Fibroblast of mammary gland (primary cell): ENCODE data around the gene GRIK4.
A peak's percentile ranks its signal among the peaks of the same experiment; 100 is the strongest.

Experiments
- DNase-seq: peaks from one replicate; pipeline ENCODE4 v3.0.0-alpha.2; 2010; ENCODE audit warnings: low read depth
- H3K4me3 ChIP-seq: 2 replicates; pipeline ENCODE4 v1.5.1; 2011; ENCODE audit warnings: low read depth, mild to moderate bottlenecking, low read length, moderate library complexity; ENCODE audit not compliant: control insufficient read depth
- TF ChIP-seq, protein P1 (sequence below): conservative IDR thresholded peaks from 2 replicates; pipeline ENCODE4 v1.5.1; 2011; ENCODE audit warnings: low read depth, low read length, inconsistent platforms; ENCODE audit not compliant: control insufficient read depth, insufficient read depth

Gene GRIK4

DNA sequence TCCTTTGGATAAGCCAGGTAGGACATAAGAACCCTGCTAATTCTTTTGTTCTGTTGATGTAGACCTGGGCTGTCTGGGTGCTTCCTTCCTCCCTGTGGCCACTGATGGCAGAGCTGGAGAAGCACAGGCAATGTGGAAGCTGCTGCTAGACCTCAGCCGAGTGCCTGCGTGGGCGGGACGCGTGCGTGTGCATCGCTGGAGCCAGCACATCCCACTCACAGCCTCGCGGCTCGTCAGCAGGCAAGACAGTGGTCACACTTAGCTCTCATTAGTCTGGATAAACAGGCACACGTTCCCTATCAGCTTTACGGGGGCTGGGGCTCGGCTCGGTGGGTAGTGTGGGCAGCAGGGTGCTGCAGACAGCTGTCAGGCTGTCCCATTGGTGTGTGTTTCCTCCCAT is 155.7 kb downstream of the GRIK4 start:
- DNase-seq = peak; percentile 34
- H3K4me3 ChIP-seq = no peak overlapping the region
- TF ChIP-seq, protein P1, sequence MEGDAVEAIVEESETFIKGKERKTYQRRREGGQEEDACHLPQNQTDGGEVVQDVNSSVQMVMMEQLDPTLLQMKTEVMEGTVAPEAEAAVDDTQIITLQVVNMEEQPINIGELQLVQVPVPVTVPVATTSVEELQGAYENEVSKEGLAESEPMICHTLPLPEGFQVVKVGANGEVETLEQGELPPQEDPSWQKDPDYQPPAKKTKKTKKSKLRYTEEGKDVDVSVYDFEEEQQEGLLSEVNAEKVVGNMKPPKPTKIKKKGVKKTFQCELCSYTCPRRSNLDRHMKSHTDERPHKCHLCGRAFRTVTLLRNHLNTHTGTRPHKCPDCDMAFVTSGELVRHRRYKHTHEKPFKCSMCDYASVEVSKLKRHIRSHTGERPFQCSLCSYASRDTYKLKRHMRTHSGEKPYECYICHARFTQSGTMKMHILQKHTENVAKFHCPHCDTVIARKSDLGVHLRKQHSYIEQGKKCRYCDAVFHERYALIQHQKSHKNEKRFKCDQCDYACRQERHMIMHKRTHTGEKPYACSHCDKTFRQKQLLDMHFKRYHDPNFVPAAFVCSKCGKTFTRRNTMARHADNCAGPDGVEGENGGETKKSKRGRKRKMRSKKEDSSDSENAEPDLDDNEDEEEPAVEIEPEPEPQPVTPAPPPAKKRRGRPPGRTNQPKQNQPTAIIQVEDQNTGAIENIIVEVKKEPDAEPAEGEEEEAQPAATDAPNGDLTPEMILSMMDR = no peak

DNA sequence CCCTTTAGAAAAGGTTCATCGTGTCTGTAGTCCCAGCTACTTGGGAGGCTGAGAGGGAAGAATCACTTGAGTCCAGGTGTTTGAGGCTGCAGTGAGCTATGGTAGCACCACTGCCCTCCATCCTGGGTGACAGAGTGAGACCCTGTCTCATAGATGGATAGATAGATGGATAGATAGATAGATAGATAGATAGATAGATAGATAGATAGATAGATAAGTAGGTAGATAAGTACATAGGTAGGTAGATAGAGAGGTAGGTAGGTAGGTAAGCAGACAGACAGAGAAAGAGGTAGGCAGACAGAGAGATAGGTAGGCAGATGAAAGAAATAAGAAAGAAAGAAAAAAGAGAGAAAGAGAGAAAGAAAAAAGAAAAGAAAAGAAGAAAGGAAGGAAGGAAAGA is 156.4 kb downstream of the GRIK4 start:
- DNase-seq = no peak
- TF ChIP-seq, protein P1 = no peak
- H3K4me3 ChIP-seq = no peak overlapping the region

DNA sequence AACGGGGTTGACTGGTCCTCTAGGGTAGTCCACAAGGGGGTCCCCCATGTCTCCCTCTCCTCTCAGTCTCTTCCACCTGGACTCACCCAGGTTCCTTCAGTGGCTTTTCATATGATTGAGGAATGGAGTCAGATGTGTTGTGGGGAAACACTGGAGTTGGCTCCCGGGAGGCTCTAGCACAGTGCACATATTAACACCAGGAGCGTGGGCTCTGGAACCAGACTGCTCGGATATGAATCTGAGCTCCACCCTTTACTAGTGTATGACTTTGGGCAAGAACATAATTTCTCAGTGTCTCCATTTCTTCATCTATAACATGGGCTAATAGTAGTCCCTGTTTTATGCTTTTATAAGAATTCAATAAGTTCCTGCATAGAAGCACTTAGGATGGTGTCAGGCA is 157.0 kb downstream of the GRIK4 start:
- DNase-seq = no peak
- TF ChIP-seq, protein P1 = no peak

DNA sequence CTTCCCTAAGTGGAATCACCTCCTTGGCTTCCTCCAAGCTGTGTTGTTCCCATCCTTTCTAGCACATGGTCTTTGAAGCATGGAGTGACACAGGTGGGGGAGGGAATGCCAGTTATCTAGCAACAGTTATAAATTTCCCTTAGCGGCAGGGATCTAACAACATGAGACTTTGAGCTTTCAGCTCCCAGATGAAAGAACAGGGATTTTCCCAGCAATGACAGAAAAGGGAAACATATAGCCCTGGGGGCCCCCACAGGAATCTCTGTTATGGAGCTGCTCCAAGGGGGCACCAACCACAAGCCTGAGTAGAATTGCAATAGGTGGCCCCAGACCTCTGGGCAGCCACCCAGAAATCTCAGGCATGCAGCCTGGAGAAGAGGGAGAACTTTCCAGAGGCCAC is 163.0 kb downstream of the GRIK4 start:
- DNase-seq = no peak
- TF ChIP-seq, protein P1 = no peak
- H3K4me3 ChIP-seq = no peak overlapping the region

More for the DNA sequence above, 157.0 kb downstream of the GRIK4 start:
- no peak overlapping the region for H3K4me3 ChIP-seq

DNA sequence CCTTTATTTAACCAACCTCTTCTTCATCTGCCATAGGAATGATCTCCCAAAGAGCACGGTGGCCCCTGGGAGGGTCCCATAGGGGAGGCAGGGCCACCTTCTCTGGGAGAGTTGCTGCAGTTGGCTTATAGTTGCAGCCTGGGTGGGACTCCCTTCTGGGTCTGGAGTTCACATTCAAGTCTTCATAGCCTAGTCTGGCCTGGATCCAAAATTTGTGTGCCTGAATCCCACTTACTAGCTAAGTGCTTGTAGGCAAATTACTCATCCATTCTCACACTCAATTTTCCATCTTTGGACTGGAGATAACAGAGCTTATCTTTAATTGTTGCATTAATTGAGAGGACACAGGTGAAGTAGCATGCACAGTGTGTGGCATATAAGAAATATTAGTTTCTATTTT is 163.6 kb downstream of the GRIK4 start:
- TF ChIP-seq, protein P1 = no peak
- H3K4me3 ChIP-seq = no peak overlapping the region
- no peak for DNase-seq

DNA sequence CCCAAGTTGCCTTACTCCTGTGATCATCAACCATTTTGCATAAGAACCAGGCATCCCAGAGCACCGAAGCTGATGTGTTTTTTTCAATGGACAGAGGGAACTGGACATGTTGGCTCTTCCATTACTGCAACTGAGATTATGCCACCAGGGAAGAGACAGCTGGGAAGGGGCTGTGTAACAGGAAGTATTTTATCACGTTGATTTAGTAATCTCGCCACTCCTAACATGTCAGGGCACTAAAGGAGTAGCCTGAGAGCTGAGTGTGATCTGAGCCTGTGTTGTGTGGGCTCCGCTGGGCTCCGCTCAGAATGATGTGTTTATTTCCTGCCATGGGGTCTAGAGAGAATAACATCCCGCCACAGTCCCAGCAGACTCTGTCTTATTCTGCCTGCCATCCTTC is 165.4 kb downstream of the GRIK4 start:
- TF ChIP-seq, protein P1 = no peak
- no peak overlapping the region for H3K4me3 ChIP-seq
- DNase-seq = no peak

DNA sequence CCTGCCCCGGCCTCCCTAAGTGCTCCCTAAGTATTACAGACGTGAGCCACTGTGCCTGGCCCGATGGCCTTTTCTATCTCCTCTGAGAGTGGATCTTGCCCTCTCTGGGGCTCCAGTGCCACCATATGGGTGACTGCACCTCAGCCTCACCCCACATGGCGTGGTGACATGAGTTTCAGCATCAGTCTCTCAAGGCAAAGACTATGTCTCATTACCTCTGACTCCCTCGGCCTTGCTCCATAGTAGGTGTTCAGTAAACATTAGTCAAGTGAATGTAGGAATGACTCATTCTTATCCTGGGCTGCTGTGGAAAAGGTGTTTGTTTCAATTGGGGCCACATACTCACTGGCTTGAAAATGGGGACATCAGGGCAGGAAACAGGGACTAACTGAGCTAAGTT is 168.8 kb downstream of the GRIK4 start:
- TF ChIP-seq, protein P1 = no peak
- H3K4me3 ChIP-seq = no peak overlapping the region
- DNase-seq = no peak
